Kidney epithelial cell (primary cell): Measurements from ENCODE around the gene SUN3. TPM values are rescaled to one million over a fixed set of nuclear protein-coding genes. Genes with fewer than 3 reads are reported as not detected.
A peak's percentile ranks its signal among the peaks of the same experiment; 100 is the strongest.

Experiments
- DNase-seq: peaks from one replicate; pipeline ENCODE4 v3.0.0-alpha.2; 2010; ENCODE audit warnings: low read depth
- H3K27me3 ChIP-seq: 2 replicates; pipeline ENCODE4 v1.6.0; 2011; ENCODE audit warnings: low read length; ENCODE audit not compliant: control insufficient read depth, insufficient read depth
- H3K36me3 ChIP-seq: 2 replicates; pipeline ENCODE4 v1.5.1; 2011; ENCODE audit warnings: low read length; ENCODE audit not compliant: control insufficient read depth, insufficient read depth
- H3K4me3 ChIP-seq: 2 replicates; pipeline ENCODE4 v1.5.1; 2011; ENCODE audit warnings: low read depth, mild to moderate bottlenecking, control low read depth, low read length
- CTCF ChIP-seq: IDR thresholded peaks from 2 replicates; pipeline ENCODE4 v1.5.1; 2011; ENCODE audit warnings: mild to moderate bottlenecking, moderate library complexity, low read length, control low read depth, inconsistent platforms; ENCODE audit not compliant: insufficient read depth, poor library complexity, severe bottlenecking
- total RNA-seq: library from RNA; depleted of rRNA; stranded (reverse); fragments of >200 nt; gene quantifications from 2 replicates; pipeline ENCODE4 v1.2.3, GENCODE V29; 2015

SUN3 gene
- total RNA-seq, 1 donor from 2014 or later = not detected

DNA sequence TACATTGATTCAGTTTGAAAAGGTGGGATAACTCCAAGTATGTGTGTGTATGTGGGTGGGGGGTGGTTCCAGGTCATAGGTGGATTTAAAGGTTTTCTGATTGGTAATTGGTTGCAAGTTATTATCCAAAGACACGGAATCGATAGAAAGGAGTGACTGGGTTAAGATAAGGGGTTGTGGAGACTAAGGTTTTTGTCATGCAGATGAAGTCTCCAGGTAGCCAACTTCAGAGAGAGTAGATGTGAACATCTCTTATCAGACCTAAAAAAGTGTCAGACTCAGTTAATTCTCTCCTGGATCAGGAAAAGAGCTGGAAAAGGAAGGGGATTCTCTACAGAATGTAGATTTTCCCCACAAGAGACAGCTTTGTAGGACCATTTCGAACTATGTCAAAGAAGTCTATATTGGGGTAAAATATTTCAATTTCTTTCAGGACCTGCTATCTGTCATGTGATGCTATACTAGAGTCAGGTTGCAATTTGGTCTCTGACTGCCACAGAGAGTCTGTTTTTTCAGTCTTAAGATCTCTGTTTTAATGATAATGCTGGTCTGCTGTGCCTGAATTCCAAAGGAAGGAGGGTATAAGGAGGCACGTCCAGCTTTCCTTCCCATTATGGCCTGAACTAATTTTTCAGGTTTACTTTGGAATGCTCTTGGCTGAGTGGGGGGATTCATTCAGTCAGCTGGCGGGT lies 10.1 kb upstream of the SUN3 start:
- DNase-seq = no peak
- Histone ChIP-seq H3K36me3 (no peaks in the 10 kb centered on the region), H3K4me3 (no peak overlapping the region), H3K27me3 (peaks cover 13% of the 10 kb centered on the region)
- no peak for TF ChIP-seq CTCF

- H3K27me3 ChIP-seq = peaks cover 13% of the 10 kb centered on the region
- TF ChIP-seq CTCF = no peak
- no peak for DNase-seq
- H3K4me3 ChIP-seq = peak overlapping the region; percentile 60
- H3K36me3 ChIP-seq = no peaks in the 10 kb centered on the region
Measured at GRCh38 chr7:48035967-48036478, 7.1 kb upstream of the SUN3 start.

- peak within 1 kb of the TSS; percentile 60 for H3K4me3 ChIP-seq
- H3K27me3 ChIP-seq = peaks cover 13% of the 10 kb centered on the region
- no peak for TF ChIP-seq CTCF
- DNase-seq = peak; percentile 65
- no peaks in the 10 kb centered on the region for H3K36me3 ChIP-seq
Measured at GRCh38 chr7:48035301-48035966, 6.5 kb upstream of the SUN3 start, which contains the start of gene C7orf57. Gene C7orf57 (plus strand): TSS chr7:48035543. CDS start chr7:48036309, 766 bp downstream.

GRCh38 chr7:48033922-48034321 lies 5.0 kb upstream of the SUN3 start:
- no peak for TF ChIP-seq CTCF
- no peaks in the 10 kb centered on the region for H3K36me3 ChIP-seq
- H3K4me3 ChIP-seq = no peak overlapping the region
- H3K27me3 ChIP-seq = peaks cover 13% of the 10 kb centered on the region
- DNase-seq = no peak

GRCh38 chr7:48031111-48031510 lies 2.2 kb upstream of the SUN3 start:
- Histone ChIP-seq H3K36me3 (no peaks in the 10 kb centered on the region), H3K27me3 (peaks cover 7% of the 10 kb centered on the region), H3K4me3 (no peak overlapping the region)
- no peak for DNase-seq
- no peak for TF ChIP-seq CTCF
